ENCODE data around the gene NEDD4. TPM values are rescaled to one million over a fixed set of nuclear protein-coding genes. Genes with fewer than 3 reads are reported as not detected.
"Not testable (repeated sequence)": the region's sequence is repeated elsewhere in the genome, so short reads cannot be mapped to it uniquely, and the experiment has no call there.

NEDD4 gene
- polyA plus RNA-seq, 1 experiment, result 13.3 TPM

GRCh38 chr15:55960946-55961345 lies 32.5 kb downstream of the NEDD4 start:
- DNase-seq (ENCODE audit: low read depth), result no peak
- ChIA-PET CTCF (interaction anchor here (1.6 kb wide), 1 partner anchor 61 kb away, joined by 3 read pairs; no protein-coding TSS in a partner anchor), POLR2A (no interaction called here)
- TF ChIP-seq, protein P1, sequence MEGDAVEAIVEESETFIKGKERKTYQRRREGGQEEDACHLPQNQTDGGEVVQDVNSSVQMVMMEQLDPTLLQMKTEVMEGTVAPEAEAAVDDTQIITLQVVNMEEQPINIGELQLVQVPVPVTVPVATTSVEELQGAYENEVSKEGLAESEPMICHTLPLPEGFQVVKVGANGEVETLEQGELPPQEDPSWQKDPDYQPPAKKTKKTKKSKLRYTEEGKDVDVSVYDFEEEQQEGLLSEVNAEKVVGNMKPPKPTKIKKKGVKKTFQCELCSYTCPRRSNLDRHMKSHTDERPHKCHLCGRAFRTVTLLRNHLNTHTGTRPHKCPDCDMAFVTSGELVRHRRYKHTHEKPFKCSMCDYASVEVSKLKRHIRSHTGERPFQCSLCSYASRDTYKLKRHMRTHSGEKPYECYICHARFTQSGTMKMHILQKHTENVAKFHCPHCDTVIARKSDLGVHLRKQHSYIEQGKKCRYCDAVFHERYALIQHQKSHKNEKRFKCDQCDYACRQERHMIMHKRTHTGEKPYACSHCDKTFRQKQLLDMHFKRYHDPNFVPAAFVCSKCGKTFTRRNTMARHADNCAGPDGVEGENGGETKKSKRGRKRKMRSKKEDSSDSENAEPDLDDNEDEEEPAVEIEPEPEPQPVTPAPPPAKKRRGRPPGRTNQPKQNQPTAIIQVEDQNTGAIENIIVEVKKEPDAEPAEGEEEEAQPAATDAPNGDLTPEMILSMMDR (IDR thresholded peaks at IDR 0.05; ENCODE audit: insufficient read depth, low read depth, low read length), result no peak
- Histone ChIP-seq H3K27me3 (ENCODE audit: control insufficient read depth, insufficient read depth, low read length) (no peaks in the 10 kb centered on the region), H3K4me3 (ENCODE audit: low read depth, low read length) (no peak overlapping the region), H3K36me3 (ENCODE audit: control insufficient read depth, insufficient read depth, low read length) (peaks cover 1% of the 10 kb centered on the region; the same call in 1 of the 2 replicates)

- DNase-seq (ENCODE audit: low read depth), result no peak
- Histone ChIP-seq H3K36me3 (ENCODE audit: control insufficient read depth, insufficient read depth, low read length) (peaks cover 1% of the 10 kb centered on the region; the same call in 1 of the 2 replicates), H3K27me3 (ENCODE audit: control insufficient read depth, insufficient read depth, low read length) (no peaks in the 10 kb centered on the region), H3K4me3 (ENCODE audit: low read depth, low read length) (no peak overlapping the region)
- CTCF ChIA-PET, result interaction anchor here (0.8 to 1.6 kb wide), 3 partner anchors 10 to 60 kb away, joined by 3 read pairs; no protein-coding TSS in a partner anchor
- POLR2A ChIA-PET, result no interaction called here
- TF ChIP-seq, protein P1 (IDR thresholded peaks at IDR 0.05; ENCODE audit: insufficient read depth, low read depth, low read length), result no peak
These were observed 33.5 kb downstream of the NEDD4 start for GRCh38 chr15:55959744-55960447.

DNA sequence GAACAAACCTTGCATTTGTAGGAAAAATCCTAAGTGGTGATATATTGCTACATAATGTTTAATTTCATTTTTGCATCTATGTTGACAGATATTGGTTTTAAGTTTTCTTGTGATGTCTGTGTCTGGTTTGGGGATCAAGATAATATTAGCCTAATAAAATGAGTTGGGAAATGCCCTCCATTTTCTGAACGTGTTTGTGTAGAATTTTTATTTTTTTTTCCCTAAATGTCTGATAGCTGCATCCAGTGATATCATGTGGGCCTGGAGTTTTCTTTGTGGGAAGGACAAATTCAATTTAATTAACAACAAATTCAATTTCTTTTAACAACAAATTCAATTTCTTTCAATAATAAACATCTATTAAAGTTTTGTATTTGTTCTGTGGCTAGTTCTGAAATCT lies 35.1 kb downstream of the NEDD4 start:
- ChIA-PET POLR2A (no interaction called here), CTCF (interaction anchor here (1.4 kb wide), 1 partner anchor 36 kb away, joined by 3 read pairs; no protein-coding TSS in a partner anchor)
- H3K27me3 ChIP-seq (ENCODE audit: control insufficient read depth, insufficient read depth, low read length), result no peaks in the 10 kb centered on the region
- H3K4me3 ChIP-seq (ENCODE audit: low read depth, low read length), result no peak overlapping the region
- no peak for DNase-seq (ENCODE audit: low read depth)
- H3K36me3 ChIP-seq (ENCODE audit: control insufficient read depth, insufficient read depth, low read length), result peaks cover 1% of the 10 kb centered on the region; the same call in 1 of the 2 replicates
- TF ChIP-seq, protein P1 (IDR thresholded peaks at IDR 0.05; ENCODE audit: insufficient read depth, low read depth, low read length), result no peak

DNA sequence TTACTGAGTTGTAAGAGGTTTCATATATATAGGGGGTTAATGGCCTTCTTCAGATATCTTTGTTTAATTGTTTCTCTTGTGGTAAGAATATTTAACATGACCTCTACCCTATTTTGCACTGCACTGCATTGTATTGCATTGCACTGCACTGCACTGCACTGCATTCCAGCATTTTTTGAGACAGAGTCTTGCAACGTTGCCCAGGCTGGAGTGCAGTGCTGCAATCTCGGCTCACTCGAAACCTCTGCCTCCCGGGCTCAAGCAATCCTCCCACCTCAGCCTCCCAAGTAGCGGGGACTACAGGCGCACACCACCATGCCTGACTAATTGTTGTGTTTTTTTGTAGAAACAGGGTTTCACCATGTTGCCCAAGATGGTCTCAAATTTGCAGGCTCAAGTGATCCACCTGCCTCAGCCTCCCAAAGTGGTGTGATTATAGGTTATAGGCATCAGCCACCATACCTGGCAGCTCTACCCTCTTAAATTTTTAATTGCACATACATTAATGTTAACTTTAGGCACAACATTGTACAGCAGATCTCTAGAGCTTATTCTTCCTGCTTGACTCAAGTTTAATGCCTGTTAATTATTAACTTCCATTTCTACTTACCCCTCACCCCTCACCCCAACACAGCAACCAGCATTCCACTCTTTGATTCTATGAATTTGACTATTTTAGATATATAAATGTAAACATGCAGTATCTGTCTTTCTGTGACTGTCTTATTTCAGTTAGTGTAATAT lies 38.4 kb downstream of the NEDD4 start:
- ChIA-PET CTCF (interaction anchor here (0.6 kb wide), 1 partner anchor 38 kb away, joined by 4 read pairs; no protein-coding TSS in a partner anchor), POLR2A (no interaction called here)
- TF ChIP-seq, protein P1 (IDR thresholded peaks at IDR 0.05; ENCODE audit: insufficient read depth, low read depth, low read length), result no peak
- Histone ChIP-seq H3K36me3 (ENCODE audit: control insufficient read depth, insufficient read depth, low read length) (no peaks in the 10 kb centered on the region), H3K27me3 (ENCODE audit: control insufficient read depth, insufficient read depth, low read length) (no peaks in the 10 kb centered on the region), H3K4me3 (ENCODE audit: low read depth, low read length) (no peak overlapping the region)
- DNase-seq (ENCODE audit: low read depth), result no peak

GRCh38 chr15:55952501-55953274 lies 40.7 kb downstream of the NEDD4 start:
- CTCF ChIA-PET; POLR2A ChIA-PET; H3K36me3 ChIP-seq (ENCODE audit: control insufficient read depth, insufficient read depth, low read length): not testable (repeated sequence)

GRCh38 chr15:55944606-55945005 lies 48.8 kb downstream of the NEDD4 start:
- POLR2A ChIA-PET; H3K27me3 ChIP-seq (ENCODE audit: control insufficient read depth, insufficient read depth, low read length); H3K4me3 ChIP-seq (ENCODE audit: low read depth, low read length); H3K36me3 ChIP-seq (ENCODE audit: control insufficient read depth, insufficient read depth, low read length); DNase-seq (ENCODE audit: low read depth): not testable (repeated sequence)
- CTCF ChIA-PET, result interaction anchor here (1.4 kb wide), 1 partner anchor 99 kb away, joined by 3 read pairs; no protein-coding TSS in a partner anchor

More at GRCh38 chr15:55952501-55953274, 40.7 kb downstream of the NEDD4 start:
- H3K27me3 ChIP-seq (ENCODE audit: control insufficient read depth, insufficient read depth, low read length); H3K4me3 ChIP-seq (ENCODE audit: low read depth, low read length); DNase-seq (ENCODE audit: low read depth): not testable (repeated sequence)
